Ramos (cell line): Measurements from ENCODE around the gene COX10.
"Not testable (repeated sequence)": the region's sequence is repeated elsewhere in the genome, so short reads cannot be mapped to it uniquely, and the experiment has no call there.

ENCODE experiments used
- in situ Hi-C: fragments of 300-500 bp; cut with MboI; formaldehyde crosslinking; loops from one replicate; pipeline ENCODE4 v1.14.3; 2022; ENCODE audit warnings: low sequenced_read_pairs; ENCODE audit not compliant: unreplicated experiment

Gene COX10

GRCh38 chr17:14168582-14168981, 99.3 kb downstream of the COX10 start:
- in situ Hi-C loops: no loop called here

DNA sequence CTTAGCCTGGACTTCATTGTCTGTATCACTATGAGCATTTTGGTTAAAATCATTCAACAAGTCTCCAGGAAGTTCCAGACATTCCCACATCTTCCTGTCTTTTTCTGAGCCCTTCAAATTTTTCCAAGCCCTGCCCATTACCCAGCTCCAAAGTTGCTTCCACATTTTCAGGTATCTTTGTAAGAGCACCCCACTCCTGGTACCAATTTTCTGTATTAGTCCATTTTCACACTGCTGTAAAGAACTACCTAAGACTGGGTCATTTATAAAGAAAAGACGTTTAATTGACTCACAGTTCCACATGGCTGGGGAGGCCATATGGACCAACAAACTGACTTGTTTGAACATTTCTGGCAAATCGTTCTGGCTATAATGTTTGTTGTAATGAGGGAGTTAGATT, 100.0 kb downstream of the COX10 start:
- in situ Hi-C loops: no loop called here

DNA sequence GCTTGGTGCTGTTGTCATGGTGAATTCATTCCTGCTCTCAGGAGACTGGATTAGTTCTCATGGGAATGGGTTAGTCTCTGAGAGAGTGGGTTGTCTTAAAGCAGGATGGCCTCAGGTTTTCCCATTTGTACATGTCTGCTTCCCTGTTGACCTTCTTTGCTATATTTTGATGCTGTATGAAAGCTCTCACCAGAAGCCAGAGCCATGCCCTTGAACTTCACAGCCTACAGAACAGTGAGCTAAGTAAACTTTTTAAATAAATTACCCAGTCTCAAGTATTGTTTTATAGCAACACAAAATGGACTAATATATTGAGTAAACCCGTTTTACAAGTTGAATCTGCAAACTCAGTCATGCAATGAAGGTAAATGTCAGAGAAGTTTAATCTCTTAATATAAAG, 100.6 kb downstream of the COX10 start:
- in situ Hi-C loops: no loop called here

DNA sequence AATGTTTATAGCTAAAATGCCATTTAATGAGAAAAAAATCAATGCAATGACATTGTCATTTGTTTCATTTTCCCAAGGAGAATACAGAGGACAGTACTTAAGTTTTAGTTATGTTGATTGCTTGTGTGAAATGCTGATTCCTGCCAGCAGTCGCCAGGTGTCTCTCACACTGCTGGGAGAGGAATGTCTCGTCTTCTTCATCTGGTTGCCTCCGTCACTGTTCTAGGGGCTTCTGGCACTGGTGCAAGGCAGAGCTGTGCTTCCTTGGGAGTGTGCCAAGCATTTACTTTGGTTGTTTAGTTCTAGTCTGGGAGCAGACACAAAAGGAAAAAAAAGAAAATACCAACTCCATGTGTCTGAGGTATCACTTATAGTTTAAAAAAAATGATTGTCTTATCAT, 107.7 kb downstream of the COX10 start:
- in situ Hi-C loops: not testable (repeated sequence)

GRCh38 chr17:14177801-14178200, 108.5 kb downstream of the COX10 start:
- in situ Hi-C loops: not testable (repeated sequence)

DNA sequence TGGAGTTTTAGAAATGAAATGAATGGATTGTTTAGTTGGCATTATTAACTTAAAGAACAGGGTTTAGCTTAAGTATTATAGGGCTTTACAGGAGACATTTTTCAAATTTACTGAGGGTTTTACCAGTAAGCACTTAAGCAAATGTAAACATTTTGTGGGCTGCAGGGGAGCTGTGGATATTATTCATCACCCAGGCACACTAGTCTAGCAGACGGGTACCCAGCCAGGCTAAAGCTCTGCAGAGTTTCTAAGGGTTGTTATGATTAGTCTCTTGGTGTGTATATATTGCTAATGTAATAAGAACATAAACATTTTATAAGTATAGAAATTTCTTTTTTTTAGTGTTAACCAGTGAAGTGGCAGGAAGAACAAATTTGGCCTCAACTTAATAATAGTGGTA, 110.6 kb downstream of the COX10 start:
- in situ Hi-C loops: not testable (repeated sequence)

DNA sequence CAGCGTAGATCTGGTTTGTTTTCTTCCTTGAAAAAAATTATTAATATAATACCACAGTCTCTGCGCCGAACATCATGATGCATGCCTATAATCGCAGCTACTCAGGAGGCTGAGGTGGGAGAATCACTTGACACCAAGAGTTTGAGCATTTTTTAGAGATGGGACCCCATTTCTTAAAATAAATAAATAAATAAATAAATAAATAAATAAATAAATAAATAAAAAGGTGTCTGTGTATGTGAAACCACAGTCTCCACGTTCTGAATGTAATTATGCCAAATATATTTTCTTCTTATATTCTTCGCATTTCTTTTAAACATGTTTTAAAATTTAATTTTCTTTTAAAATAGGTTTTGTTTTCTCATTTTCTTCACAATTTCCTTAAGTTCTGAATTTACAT, 112.8 kb downstream of the COX10 start:
- in situ Hi-C loops: not testable (repeated sequence)

DNA sequence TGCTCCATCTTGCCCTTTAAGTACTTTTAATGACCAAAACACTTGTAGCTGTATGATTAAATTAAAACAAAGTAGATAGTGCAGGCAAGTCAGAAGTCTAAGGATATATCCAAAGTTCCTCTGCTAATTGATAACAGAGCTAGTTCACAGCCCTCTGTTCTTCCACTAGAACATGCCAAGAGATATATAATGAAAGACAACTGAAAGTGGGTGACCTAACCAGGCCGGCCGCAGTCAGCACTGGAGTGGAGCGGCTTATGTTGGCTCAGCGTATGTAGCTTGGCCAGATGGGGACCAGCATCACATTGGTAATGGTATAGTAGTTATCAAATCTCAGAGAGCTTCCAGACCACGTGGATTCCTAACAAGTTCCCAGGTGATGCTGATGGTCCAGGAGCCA, 115.2 kb downstream of the COX10 start:
- in situ Hi-C loops: not testable (repeated sequence)

DNA sequence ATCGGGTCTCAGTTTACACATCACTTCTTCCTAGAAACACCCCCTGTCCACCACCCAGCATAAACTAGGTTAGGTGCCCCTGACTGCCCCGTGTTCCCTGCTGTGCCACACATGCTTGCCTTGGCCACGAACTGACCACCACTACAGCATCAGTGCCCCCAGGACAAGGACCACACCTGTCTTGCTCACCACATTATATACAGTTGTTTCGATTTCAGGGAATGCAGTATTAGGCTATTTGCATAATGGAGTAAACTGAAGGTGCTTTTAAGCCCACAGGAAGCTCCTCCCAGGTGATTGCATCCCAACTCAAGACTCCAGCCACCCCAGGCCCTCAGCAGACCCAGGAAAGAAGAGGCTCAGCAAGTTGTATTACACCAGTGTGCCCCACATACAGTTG, 117.1 kb downstream of the COX10 start:
- in situ Hi-C loops: not testable (repeated sequence)

GRCh38 chr17:14190774-14191173, 121.5 kb downstream of the COX10 start:
- in situ Hi-C loops: not testable (repeated sequence)

DNA sequence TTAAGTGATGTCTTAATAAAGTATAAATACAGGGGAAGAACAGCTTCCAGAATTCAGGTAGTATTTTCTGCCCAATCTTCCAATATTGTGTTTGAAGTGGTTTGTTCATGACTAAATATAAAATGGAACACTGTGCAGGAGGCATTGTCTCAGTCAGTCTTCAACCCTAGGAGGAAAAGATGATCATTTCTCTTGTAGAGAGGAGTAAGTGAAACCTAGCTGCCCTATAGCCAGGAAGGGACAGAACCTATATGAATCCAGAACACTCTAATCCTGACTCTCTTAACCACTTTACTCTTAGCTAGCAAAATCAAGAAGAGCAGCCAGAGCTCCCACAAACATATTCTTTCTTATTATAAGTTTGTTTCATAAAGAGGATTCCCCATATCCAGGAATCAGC, 122.2 kb downstream of the COX10 start:
- in situ Hi-C loops: not testable (repeated sequence)

GRCh38 chr17:14192039-14192438, 122.7 kb downstream of the COX10 start:
- in situ Hi-C loops: not testable (repeated sequence)

DNA sequence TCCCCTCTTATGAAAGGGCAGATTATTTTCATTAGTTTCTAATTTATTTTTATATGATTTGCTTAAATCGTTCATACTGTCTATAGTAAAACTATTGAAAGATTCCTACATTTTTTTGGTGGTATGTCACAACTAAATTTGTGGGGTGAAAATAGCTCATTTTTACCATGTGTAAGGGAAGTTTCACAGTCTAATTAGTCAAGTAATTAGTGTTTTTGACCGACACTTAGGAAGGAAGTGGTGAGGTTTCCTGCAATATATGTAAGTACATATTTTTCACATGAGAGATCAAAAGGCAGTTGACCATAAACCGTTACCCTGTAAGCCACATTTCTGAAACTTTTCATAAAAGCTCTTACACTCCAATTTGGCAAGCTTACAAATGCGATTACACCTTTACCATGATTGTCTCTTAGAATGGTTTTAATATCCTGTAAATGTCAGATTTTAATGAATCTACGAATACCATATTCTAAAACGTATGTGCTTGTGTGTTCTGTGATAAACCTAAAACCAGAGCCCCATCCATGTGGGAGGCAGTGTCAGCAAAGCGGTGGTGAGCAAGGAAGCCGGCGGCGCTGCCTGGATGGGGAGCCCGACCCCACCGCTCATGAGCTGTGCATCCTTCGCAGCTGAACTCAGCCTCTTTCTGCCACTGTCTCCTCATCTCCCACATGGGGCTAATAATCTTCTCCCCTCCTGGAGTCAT, 123.5 kb downstream of the COX10 start:
- in situ Hi-C loops: not testable (repeated sequence)

- in situ Hi-C loops: no loop called here
Measured at GRCh38 chr17:14196377-14196997, 127.2 kb downstream of the COX10 start.

GRCh38 chr17:14197057-14197456, 127.8 kb downstream of the COX10 start:
- in situ Hi-C loops: no loop called here

DNA sequence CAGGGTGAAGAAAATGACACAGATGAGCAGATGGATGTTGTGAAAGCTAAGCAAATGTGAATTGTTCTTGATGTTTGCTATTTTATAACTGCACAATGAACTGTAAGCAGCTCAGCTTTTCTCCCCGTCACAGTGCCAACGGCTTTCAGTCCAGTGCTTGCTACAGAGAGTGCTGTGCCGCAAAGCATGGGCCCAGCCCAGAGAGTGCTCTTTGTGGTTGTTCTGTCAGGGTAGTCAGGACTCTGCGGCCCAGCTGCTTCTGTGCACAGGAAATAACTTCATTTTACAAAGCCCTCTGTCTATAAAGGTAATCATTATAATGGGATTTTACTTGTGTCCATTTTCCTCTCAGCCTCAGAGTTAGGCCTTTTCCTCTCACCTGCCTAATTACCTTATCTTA, 128.3 kb downstream of the COX10 start:
- in situ Hi-C loops: no loop called here

DNA sequence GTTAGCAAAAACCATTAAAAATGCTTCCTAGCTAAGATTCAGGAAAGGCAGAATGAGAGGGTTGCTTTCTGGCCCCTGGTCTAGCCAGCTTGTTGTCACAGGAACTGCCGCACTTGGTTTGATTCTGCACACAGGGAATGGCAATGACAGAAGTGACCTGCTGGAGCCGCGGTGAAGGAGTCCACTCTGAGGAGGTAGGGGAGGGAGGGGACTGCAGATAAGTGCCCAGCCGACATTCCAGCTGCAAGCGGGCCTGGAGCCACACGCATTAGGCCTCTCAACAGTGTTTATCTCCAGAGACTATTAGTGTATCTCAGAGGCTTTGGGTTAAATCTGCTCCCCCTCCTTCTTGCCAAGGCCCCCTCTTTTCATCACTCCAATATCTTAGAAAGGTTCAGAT, 128.7 kb downstream of the COX10 start:
- in situ Hi-C loops: no loop called here

DNA sequence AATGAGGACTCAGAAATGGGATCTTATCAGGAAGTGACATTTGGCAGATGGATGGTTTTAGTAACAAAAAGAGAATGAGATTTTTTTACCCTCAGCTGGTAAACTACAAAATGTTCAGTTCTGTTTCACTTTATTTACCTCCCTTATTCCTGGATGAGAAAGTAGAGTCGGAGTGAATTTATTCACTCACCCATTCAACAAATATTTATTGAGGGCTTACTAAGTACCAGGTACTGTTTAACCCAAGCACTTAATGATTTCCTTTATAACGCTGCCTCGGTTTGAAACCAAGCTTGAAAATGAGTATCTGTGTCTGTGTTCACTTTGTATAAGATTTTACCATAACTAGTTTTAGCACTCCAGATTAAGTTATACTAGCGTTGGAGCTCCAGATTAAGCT, 129.3 kb downstream of the COX10 start:
- in situ Hi-C loops: no loop called here

DNA sequence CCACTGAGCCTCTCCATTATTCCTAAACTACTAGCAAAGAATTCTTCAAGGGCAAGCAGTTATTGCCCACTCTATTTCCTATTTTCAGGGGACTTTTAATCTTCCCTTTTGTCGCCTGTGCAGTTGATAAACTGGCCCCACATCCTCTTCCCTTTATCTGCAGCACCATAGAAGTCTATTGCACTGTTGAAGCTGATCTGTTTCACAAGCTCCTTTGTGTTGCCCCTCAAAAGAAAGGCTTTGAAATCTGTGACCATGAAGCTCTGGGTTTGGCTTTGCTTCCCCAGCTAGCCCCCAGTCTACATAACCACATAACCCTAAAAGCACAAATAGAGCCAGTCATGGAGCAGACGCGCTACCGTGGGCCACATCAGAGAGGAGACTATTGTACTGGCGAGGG, 130.3 kb downstream of the COX10 start:
- in situ Hi-C loops: no loop called here

- in situ Hi-C loops: no loop called here
Measured at GRCh38 chr17:14200354-14200753, 131.1 kb downstream of the COX10 start.

DNA sequence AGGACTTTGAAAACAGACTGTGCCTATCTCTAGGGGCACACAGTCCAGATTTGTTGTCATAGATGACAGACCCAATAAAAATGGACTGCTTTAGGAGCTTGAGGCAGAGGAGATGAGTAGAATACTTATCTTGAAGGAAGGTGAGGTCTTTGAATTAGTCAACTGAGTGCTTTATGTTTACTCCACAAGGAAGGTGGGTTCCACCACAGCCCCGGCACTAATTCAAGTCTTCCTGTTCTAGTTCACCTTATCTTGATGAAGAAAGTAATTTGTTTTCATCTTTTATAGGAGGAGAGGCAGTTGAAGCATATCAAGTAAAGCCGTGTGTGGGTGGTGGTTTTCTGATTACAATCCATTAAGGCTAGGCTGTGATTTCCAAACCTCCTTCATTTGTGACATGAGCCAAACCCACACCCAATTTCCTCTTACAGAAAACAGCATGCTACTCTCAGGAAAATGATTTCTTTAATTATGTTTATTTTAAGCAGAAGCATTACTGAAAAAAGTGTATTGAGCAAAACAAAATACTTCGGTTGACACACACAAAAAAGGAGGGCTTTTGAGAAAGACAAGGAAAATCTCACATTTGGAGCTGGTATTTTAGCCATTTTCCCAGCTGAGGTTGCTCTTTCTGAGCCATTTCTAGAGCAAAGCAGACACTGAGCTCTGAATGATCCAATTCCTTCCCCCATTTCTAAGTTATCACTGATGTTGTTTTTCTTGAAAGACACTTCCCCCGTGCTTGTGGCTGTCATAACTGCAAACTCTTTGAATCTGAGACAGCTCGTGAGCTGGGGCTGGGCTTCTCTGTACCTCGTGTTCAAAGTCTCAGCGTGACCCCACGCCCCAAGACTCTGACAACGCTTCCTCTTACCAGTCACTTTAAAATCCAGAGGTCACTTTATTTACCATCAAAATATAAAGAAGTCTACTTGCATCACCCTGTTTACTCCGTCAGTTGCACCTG, 132.0 kb downstream of the COX10 start:
- in situ Hi-C loops: no loop called here
